IMR-90 (cell line): ENCODE results near the gene MET.

Experiments
- CTCF ChIP-seq: conservative IDR thresholded peaks from 2 replicates; pipeline ENCODE4 v1.5.1; 2012; ENCODE audit warnings: mild to moderate bottlenecking, low read depth, low read length, improper control_type of control experiment
- RCOR1 ChIP-seq: IDR thresholded peaks from 2 replicates; pipeline ENCODE4 v1.6.1; 2012; ENCODE audit warnings: mild to moderate bottlenecking, low read length, improper control_type of control experiment; ENCODE audit not compliant: insufficient replicate concordance

- TF ChIP-seq CTCF: no peak
- TF ChIP-seq RCOR1: no peak
These were observed 10.1 kb upstream of the MET start for GRCh38 chr7:116661865-116662264.
